ENCODE data around the gene MBP. TPM values are rescaled to one million over a fixed set of nuclear protein-coding genes. Genes with fewer than 3 reads are reported as not detected.

MBP gene
- total and polyA plus RNA-seq, 10 of the 15 experiments (the other 5 are each of a cell fraction or from before 2014, with no cell fraction given) = 12.2 to 67.8 (median 42.1) TPM

- RAD21 ChIA-PET (ENCODE audit: unreplicated experiment) = interaction anchor here (1.0 kb wide), 1 partner anchor 139 kb away, joined by 3 read pairs; no protein-coding TSS in a partner anchor
- H2AFZ ChIP-seq (ENCODE audit: control insufficient read depth, low read depth, low read length) = no peak overlapping the region
- no peak overlapping the region for H3K4me2 ChIP-seq (ENCODE audit: control insufficient read depth, insufficient read depth)
- no peak overlapping the region for H3K27ac ChIP-seq (ENCODE audit: control insufficient read depth, insufficient read depth)
- BruUV-seq (replicated peaks) = no TSS peak
- peaks cover 13% of the 10 kb centered on the region; the same call in 2 of the 3 replicates for H3K9me3 ChIP-seq (replicated peaks; ENCODE audit: control insufficient read depth, insufficient read depth, low read length)
- TF ChIP-seq PRDM15 (CRISPR knock-in tag; IDR thresholded peaks at IDR 0.05) = no peak
- no peak for TF ChIP-seq RBBP5 (conservative IDR thresholded peaks at IDR 0.05)
- SMC1A ChIA-PET (ENCODE audit: uncharacterized antibody, unreplicated experiment) = interaction anchor here (1.2 kb wide), 1 partner anchor 17 kb away, joined by 5 read pairs; no protein-coding TSS in a partner anchor
- no peaks in the 10 kb centered on the region for H3K27me3 ChIP-seq (replicated peaks in 1 of 2; ENCODE audit: control insufficient read depth in 2 of 2, insufficient read depth in 2 of 2, low read length in 1 of 2)
- H3K9ac ChIP-seq (ENCODE audit: control insufficient read depth, insufficient read depth, low read length) = no peak overlapping the region
- no peaks in the 10 kb centered on the region for H3K79me2 ChIP-seq (ENCODE audit: control insufficient read depth, insufficient read depth, low read length)
- intact Hi-C loops (cut with micrococcal nuclease; ENCODE audit: unreplicated experiment) = no loop called here
- H4K20me1 ChIP-seq (ENCODE audit: control insufficient read depth, insufficient read depth) = no peaks in the 10 kb centered on the region
- peaks cover 4% of the 10 kb centered on the region; the same call in 1 of the 2 replicates for H3K4me1 ChIP-seq (ENCODE audit: control insufficient read depth, insufficient read depth, low read length)
- CTCF ChIA-PET = interaction anchor here (1.1 kb wide), 1 partner anchor 157 kb away, joined by 3 read pairs; no protein-coding TSS in a partner anchor
- no peak overlapping the region for H3K4me3 ChIP-seq
- no peaks in the 10 kb centered on the region for H3K36me3 ChIP-seq (ENCODE audit: control insufficient read depth in 2 of 2, insufficient read depth in 2 of 2, low read length in 1 of 2)
- no peak for DNase-seq (ENCODE audit: low read depth, low spot score)
- POLR2A ChIA-PET = no interaction called here
- WGBS (ENCODE audit: insufficient coverage, insufficient replicate concordance, low lambda C conversion rate, missing lambda C conversion rate) = 47% methylated on average over 5 of the region's 5 CpGs
- ATAC-seq = no peak
- FAIRE-seq = no peak
- in situ Hi-C loops (cut with MboI) = no loop called here
These were observed 7.4 kb upstream of the MBP start for GRCh38 chr18:77140030-77140429.

GRCh38 chr18:77139619-77140018 is 7.0 kb upstream of the MBP start:
- Histone ChIP-seq H3K36me3 (ENCODE audit: control insufficient read depth in 2 of 2, insufficient read depth in 2 of 2, low read length in 1 of 2) (no peaks in the 10 kb centered on the region), H3K27me3 (replicated peaks in 1 of 2; ENCODE audit: control insufficient read depth in 2 of 2, insufficient read depth in 2 of 2, low read length in 1 of 2) (no peaks in the 10 kb centered on the region), H3K9ac (ENCODE audit: control insufficient read depth, insufficient read depth, low read length) (no peak overlapping the region), H2AFZ (ENCODE audit: control insufficient read depth, low read depth, low read length) (no peak overlapping the region), H3K79me2 (ENCODE audit: control insufficient read depth, insufficient read depth, low read length) (no peaks in the 10 kb centered on the region), H3K27ac (ENCODE audit: control insufficient read depth, insufficient read depth) (no peak overlapping the region), H3K4me3 (no peak overlapping the region), H4K20me1 (ENCODE audit: control insufficient read depth, insufficient read depth) (no peaks in the 10 kb centered on the region), H3K4me1 (ENCODE audit: control insufficient read depth, insufficient read depth, low read length) (peaks cover 4% of the 10 kb centered on the region; the same call in 1 of the 2 replicates), H3K4me2 (ENCODE audit: control insufficient read depth, insufficient read depth) (no peak overlapping the region), H3K9me3 (replicated peaks; ENCODE audit: control insufficient read depth, insufficient read depth, low read length) (peaks cover 10% of the 10 kb centered on the region; the same call in 2 of the 3 replicates)
- TF ChIP-seq MEF2A (IDR thresholded peaks at IDR 0.05; ENCODE audit: insufficient read depth, low read depth, low read length) = no peak
- no peak for TF ChIP-seq MYB (IDR thresholded peaks at IDR 0.05; ENCODE audit: borderline replicate concordance, low read depth, low read length)
- no peak for TF ChIP-seq PAX5 (IDR thresholded peaks at IDR 0.05; ENCODE audit: borderline replicate concordance, low read depth, low read length)
- in situ Hi-C loops (cut with MboI) (no loop called here), intact Hi-C loops (cut with micrococcal nuclease; ENCODE audit: unreplicated experiment) (no loop called here)
- DNase-seq (ENCODE audit: low read depth, low spot score) = no peak
- WGBS (ENCODE audit: insufficient coverage, insufficient replicate concordance, low lambda C conversion rate, missing lambda C conversion rate) = 77% methylated on average over 5 of the region's 5 CpGs
- no TSS peak for BruUV-seq (replicated peaks)
- ChIA-PET SMC1A (ENCODE audit: uncharacterized antibody, unreplicated experiment) (interaction anchor here (1.2 kb wide), 2 partner anchors 17 to 18 kb away, joined by 4 to 5 read pairs; no protein-coding TSS in a partner anchor), RAD21 (ENCODE audit: unreplicated experiment) (interaction anchor here (2.5 kb wide), 1 partner anchor 72 kb away, joined by 6 read pairs; no protein-coding TSS in a partner anchor), CTCF (interaction anchor here (1.0 kb wide), 1 partner anchor 70 kb away, joined by 3 read pairs; no protein-coding TSS in a partner anchor), POLR2A (no interaction called here)
- no peak for FAIRE-seq
- ATAC-seq = no peak

Measured in GM12878 (cell line).